Suprapubic skin (tissue), 3 donors: ENCODE measurements around the gene BRIP1.

Source experiments
- POLR2A ChIP-seq, 2 donors: fragments of 450-650 bp; IDR thresholded peaks; one replicate each; pipeline ENCODE4 v1.6.1; 2017; ENCODE audit warnings: antibody characterized with exemption in 2 of 2, mild to moderate bottlenecking in 2 of 2, moderate library complexity in 2 of 2
- TF ChIP-seq, protein P1 (sequence below), 2 donors: fragments of 200-600 bp in 1 of 2; fragments of 450-650 bp in 1 of 2; sonication (generic) in 1 of 2; IDR thresholded peaks; one replicate each; pipeline ENCODE4 v1.5.1; 2016 to 2019; ENCODE audit warnings: antibody characterized with exemption in 2 of 2, mild to moderate bottlenecking in 1 of 2, moderate library complexity in 1 of 2

DNA sequence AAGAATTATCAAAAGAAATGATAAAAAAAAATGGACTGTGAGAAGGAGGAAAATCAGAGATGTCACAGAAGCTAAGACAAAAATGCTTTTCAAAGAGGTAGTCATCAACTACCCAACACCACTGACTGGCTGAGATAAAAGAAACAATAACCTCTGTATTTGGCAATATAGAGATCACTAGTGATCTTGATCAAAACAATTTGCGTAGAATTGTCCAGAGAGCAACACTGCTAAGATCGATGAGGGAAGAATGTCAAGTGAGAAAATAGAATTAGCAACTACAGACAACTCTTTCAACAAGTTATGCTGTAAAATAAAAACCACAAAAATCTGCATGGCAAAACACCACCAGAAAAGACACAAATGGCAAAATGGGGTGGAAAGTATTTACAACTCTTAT is 66.0 kb downstream of the BRIP1 start:
- TF ChIP-seq, protein P1, sequence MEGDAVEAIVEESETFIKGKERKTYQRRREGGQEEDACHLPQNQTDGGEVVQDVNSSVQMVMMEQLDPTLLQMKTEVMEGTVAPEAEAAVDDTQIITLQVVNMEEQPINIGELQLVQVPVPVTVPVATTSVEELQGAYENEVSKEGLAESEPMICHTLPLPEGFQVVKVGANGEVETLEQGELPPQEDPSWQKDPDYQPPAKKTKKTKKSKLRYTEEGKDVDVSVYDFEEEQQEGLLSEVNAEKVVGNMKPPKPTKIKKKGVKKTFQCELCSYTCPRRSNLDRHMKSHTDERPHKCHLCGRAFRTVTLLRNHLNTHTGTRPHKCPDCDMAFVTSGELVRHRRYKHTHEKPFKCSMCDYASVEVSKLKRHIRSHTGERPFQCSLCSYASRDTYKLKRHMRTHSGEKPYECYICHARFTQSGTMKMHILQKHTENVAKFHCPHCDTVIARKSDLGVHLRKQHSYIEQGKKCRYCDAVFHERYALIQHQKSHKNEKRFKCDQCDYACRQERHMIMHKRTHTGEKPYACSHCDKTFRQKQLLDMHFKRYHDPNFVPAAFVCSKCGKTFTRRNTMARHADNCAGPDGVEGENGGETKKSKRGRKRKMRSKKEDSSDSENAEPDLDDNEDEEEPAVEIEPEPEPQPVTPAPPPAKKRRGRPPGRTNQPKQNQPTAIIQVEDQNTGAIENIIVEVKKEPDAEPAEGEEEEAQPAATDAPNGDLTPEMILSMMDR (IDR thresholded peaks at IDR 0.05), result no peak
- TF ChIP-seq POLR2A (IDR thresholded peaks at IDR 0.05), result no peak
